ENCODE measurements around the gene MSANTD2. TPM values are rescaled to one million over a fixed set of nuclear protein-coding genes. Genes with fewer than 3 reads are reported as not detected.
A peak's percentile ranks its signal among the peaks of the same experiment; 100 is the strongest.
"Not testable (repeated sequence)": the region's sequence is repeated elsewhere in the genome, so short reads cannot be mapped to it uniquely, and the experiment has no call there.

The MSANTD2 gene
- total RNA-seq, 1 donor from 2014 or later, result 3.4 TPM

DNA sequence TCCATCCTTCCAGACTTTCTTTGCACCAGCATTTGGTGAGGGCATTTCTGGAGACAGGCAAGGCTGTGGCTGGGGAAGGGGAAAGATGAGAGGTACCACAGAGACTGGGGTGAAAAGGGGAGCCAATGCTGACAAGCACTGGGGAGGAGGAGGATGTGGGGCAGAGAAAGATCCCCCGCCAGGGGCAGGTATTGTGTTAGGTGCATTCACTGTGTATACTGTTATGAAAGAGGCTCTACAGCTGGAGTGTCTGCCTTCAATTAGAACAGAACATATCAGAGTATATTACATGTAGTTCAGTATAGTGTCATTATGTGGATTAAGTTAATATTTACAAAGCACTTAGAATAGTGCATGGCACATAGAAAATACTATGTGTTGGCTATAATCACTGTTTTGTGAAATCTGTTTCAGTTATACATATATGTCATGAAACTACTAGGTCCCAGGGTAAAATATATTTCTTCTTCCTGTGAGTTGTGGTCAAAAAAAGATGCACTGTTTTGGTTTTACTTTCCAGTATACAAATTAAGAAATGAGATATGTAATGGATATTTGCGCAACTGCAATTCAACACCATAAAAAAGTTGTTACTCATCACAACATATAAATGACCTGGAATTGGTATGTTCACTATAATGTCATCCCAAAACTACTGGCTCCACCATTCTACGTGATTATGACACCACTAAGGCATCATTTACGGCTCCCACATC is 8.4 kb downstream of the MSANTD2 start:
- intact Hi-C loops (cut with micrococcal nuclease), result loop anchor here (10.0 kb wide), 1 partner anchor 127 kb away; no protein-coding TSS in a partner anchor
- ATAC-seq (no peak), DNase-seq (no peak)

DNA sequence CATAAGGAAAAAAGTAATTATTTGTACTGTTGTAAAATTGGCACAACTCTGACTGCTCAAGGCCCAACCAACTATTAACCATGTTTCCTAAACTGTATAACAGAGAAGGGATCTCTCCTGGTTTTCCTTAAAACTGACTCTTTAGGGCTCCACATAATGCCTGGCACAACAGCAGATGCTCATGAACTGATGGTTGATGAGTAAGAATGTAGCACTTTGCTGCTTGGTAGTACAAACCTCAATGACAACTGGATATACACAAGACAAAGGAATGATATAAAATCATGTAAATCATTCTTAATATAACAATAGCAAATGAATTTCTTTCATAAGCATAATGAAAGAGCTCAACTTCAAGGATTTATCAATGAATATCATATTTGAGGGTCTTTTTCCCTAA is 11.7 kb downstream of the MSANTD2 start:
- intact Hi-C loops (cut with micrococcal nuclease), result no loop called here
- ATAC-seq, result no peak
- DNase-seq, result no peak

DNA sequence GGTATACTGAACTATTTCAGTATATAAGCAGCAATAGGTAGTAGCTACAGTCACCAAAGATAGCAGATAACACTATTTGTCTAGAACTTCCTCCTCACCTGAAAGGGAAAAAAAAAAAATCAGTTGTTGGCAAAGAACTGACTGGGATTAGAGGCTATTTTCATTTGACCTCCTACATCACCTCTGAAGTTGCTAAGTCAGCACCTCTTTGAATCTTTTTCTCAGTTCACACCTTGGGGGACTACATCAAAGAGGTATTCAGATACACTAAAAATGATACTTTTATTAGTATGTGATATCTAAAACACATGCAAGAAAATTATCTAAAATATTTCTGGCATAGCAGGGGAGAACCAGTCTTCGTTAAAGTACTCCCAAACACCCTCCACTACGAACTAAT is 16.2 kb downstream of the MSANTD2 start:
- no peak for DNase-seq
- ATAC-seq, result no peak
- intact Hi-C loops (cut with micrococcal nuclease), result no loop called here

DNA sequence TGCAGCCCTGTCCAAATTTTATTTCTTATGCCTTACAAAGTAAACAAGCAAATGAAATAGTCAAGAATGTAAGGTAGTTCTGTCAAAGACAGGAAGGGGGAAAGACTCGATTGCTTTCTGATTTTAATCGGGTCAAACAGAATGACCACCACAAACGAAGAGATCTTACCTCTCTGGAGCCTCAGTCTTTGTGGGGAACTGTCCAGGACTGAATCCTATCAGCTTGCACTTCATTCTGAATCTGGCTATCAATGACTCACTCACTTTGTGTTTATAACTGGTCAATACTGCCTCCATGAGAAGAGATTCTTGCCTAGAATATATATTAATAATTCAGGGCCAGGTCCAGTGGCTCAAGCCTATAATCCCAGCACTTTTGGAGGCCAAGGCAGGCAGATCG is 17.2 kb downstream of the MSANTD2 start:
- DNase-seq (no peak), ATAC-seq (no peak)
- intact Hi-C loops (cut with micrococcal nuclease), result no loop called here

DNA sequence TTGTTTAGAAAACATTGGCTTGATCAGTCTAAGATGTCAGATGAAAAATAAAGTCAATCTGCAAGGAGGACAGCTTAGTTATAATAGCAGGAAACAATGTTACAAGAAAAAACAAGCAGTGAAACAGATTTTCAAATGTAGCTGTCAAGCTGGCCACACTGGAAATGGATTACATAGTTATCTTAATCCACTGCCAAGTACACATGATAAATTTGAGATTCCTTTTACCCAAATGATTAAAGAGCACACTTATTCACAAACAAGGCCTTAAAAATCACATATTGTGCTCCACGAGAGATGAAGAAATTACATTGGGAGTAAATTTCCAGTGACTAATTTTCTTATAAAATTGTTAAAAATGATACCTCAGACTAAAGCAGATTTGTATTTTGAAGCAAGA is 20.6 kb downstream of the MSANTD2 start:
- ATAC-seq (no peak), DNase-seq (no peak)
- intact Hi-C loops (cut with micrococcal nuclease), result no loop called here

DNA sequence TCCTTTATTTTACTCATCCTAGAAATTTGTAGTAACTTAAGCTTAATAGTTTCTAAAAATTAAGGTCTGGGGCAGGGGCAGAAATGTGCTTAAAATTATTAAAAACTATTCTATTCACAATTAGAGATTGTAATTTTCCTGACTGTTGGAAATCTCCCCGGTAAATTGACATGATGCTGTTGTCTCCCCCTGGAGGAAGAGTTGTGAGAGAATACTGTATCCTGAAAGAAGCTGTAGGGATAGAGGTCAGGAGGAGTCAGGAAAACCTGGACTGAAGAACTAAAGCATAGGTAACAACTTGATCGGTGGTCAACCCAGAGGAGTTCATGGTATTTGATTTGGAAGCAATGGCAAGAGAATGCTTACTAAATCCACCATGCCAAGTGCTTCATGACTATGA is 21.9 kb downstream of the MSANTD2 start:
- intact Hi-C loops (cut with micrococcal nuclease), result no loop called here
- ATAC-seq (no peak), DNase-seq (no peak)

DNA sequence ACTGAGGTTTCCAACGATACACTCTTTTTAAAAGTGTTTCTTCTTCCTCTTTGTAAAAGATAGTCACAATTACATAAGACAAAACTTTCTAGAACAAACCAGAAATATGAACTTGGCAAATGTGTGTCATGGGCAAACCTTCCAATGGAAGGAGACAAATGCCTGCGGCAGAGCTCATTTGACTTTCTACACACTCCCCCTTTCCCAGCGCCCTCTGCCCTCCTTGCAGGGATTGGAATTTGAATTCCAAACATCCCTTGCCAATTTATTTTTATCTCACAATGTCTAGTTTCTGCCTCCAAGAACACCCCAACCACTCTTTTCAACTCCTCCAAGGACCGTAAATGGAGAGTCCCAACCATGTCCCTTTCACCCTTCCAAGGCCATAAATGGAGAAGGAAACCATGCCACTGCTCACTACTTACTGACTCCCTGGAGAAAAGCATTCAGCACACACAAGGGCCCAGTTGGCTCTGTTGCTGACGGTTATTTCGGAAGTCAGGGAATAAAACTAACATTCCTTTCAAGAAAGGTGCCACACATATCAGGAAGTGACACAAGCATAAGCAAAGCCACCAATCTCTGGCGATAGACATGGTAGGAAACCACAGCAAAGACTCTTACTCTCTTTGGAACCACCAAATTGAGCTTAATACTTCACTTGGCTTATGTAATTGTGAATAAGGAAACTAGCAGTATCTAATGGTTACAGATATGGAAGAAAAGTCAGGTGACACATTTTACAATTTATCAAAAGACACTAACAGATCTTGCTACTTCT is 23.2 kb downstream of the MSANTD2 start:
- intact Hi-C loops (cut with micrococcal nuclease), result no loop called here
- ATAC-seq (no peak), DNase-seq (no peak)

DNA sequence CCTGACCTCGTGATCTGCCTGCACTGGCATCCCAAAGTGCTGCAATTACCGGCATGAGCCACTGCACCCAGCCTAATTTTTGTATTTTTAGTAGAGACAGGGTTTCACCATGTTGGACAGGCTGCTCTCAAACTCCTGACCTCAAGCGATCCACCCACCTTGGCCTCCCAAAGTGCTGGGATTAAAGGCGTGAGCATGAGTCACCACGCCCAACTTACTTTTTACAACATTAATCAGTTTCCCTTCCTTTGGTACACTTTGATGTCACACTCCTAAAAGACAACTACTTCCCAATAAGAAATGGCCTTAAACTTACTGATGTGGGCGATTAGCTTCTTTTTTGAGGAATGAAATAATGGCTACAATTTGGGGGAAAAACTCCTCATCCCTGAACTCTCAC is 29.2 kb downstream of the MSANTD2 start:
- DNase-seq; intact Hi-C loops (cut with micrococcal nuclease); ATAC-seq: not testable (repeated sequence)

DNA sequence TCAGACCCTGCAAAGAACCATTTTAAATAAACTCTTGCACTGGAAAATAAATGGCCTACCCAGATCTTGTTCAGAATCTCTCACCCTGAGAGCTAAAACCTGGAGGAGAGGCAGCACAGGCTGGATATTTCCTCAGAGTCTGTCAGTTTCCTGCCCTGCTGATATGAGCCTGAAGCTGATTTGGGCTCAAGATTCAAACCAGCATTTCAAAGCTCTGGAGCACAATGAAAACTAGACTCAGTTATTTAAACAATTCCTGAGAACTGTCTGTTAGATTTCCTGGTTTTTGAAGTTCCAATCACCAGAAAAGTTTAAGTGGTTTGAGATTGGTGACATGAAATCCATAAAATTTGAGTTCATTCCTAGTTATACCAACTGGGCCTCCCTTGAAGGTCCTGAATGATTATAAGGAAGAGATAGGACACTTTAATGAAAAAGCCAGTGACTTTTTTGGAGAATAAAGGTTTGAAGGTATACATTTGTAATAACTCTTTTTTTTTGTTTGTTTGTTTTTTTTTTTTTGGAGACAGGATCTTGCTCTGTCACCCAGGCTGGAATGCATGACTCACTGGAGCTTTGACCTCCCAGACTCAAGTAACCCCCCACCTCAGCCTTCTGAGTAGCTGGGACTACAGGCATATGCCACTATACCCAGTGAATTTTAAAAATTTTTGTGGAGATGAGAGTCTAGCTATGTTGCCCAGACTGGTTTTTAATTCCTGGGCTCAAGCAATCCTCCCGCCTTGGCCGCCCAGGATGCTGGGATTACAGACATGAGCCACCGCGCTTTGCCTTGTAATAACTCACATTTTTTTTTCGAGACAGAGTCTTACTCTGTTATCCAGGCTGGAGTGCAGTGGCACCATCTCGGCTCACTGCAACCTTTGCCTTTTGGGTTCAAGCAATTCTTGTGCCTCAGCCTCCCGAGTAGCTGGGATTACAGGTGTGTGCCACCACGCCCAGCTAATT is 30.1 kb downstream of the MSANTD2 start:
- ATAC-seq (no peak), DNase-seq (no peak)
- intact Hi-C loops (cut with micrococcal nuclease), result loop anchor here (10.0 kb wide), 1 partner anchor 105 kb away; no protein-coding TSS in a partner anchor

DNA sequence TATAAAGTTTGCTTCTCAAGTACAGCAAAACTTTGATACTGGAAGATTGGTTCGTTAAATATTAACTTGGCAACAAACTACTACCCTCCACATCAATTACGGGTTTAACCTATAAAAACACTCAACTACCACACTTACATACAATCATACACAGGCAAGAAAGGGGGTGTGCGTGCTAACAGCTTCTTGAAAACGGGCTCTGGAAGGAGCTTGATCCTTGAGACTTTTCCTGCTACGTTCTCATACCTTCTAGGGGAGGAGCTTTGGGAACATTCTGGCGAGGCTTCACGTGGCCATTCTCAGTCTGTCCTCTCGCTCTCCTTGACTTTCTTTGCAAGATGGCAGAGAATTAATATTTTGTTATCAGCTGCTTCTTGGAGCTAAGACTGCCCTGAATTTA is 31.3 kb downstream of the MSANTD2 start:
- intact Hi-C loops (cut with micrococcal nuclease), result loop anchor here (10.0 kb wide), 1 partner anchor 104 kb away; no protein-coding TSS in a partner anchor
- DNase-seq (no peak), ATAC-seq (no peak)

DNA sequence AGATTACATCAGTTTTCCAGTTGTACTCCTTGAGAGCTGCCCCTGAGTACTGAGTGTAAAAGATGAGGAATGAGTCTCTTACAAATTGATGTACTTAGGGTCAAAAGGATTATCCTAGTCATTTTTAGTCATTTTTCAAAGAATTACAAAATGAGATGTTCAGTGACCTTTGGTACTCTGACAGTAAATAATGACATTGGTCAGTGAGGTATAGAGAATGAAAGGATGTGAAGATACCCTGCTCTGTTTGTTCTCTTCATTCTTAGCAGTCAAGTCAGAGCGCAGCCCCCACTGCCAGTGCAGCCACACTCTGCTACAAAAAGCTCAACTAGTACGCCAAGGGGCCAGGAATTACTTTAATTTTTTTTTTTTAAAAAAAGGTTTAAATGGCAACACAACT is 34.0 kb downstream of the MSANTD2 start:
- intact Hi-C loops (cut with micrococcal nuclease), result loop anchor here (10.0 kb wide), 1 partner anchor 101 kb away; no protein-coding TSS in a partner anchor
- ATAC-seq (no peak), DNase-seq (no peak)

DNA sequence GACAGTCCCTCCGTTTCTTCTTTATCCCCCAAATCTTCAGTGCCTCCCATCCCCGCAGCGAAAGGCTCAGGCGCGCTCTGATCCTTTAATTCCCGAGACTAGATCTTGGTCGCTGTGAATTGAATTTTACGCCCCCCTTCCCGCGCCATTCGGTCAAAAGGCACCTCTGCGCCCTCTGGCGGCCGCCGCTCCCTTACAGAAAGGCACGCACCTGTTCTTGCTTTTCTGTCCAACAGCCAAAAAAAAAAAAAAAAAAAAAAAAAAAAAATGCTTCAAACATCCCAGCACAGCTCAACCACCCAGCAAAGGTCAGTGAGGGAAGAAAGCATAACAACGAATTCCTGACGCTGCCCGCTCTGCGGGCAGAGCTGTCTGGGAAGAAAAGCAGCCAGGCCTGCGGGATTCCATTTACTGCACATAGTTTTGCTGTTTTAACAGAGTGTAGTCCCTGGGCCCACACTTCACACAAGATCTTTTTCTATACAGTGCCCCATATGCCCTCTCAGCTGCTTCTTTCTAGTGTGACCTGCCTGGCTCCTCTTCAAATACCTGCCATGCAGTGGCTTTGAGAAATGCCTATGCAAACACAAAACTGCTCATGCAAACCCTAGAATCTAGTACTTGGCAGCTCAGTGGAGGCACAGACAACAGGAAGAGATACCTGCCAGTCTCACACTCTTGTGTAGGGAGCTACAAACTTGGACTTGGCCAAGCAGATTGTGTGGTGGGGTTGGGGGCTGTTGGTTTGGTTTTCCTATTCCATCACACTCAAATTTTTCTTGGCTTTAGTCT is 36.9 kb downstream of the MSANTD2 start:
- peak; percentile 31 for ATAC-seq
- intact Hi-C loops (cut with micrococcal nuclease), result loop anchor here (10.0 kb wide), 1 partner anchor 99 kb away; no protein-coding TSS in a partner anchor
- peak; percentile 93 for DNase-seq

DNA sequence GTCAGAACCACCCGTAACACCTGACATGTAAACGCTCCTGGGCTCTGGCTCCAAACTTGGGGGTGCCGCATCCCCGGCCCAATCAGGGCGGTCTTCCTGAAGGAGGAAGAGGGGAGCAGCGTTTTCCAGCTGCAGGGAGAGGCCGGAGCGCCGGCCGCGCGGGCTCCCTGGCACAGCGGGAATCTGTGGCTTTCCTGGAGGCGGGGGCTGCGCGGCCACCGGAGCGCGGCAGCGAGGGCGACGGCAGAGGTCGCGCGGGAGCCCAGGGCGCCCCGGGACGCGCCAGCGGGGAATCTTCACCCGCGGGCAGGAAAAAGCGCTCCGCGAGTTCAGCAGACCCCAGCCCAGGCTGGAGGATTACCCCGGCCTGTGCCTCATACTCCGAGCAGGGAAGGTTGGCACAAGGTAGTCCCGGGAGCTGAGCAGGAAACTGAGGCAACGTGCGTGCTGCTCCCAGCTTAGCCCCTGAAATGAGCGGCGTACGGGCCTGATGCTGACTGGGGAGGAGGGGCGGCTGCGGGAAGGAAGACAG is 37.5 kb downstream of the MSANTD2 start:
- ATAC-seq (no peak), DNase-seq (no peak)
- intact Hi-C loops (cut with micrococcal nuclease), result loop anchor here (10.0 kb wide), 1 partner anchor 98 kb away; no protein-coding TSS in a partner anchor

DNA sequence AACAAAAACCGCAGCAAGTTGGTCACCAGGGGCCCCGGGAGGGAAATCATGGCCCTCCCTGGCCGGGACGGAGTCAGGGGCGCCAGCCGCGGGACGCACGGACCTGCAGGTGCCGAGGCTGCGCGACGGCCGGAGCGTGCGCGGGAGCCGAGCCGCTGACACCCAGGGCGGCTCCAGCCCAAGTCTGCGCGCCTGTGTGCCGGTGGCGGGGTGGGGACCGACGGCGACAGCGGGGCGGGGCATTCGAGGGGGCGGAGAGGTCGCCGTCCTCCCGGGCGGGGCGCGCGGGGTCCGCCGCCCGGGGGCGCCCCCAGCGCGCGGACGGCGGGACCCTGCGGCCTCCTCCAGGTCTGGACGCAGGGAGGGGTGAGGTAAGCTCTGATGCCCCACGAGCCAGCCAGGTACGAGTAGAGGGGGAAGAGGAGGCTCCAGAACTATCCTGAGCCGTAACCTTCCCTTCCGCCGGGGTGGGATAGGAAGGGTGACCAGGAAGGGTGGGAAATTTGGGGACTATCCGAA is 38.0 kb downstream of the MSANTD2 start, which contains the start of gene ESAM:
Gene ESAM, minus strand, starts transcription at position 186 of the 519 bp plus-strand sequence. Its CDS starts 136 bp downstream, at position 50.
- ATAC-seq (peak; percentile 56), DNase-seq (peak; percentile 74)
- intact Hi-C loops (cut with micrococcal nuclease), result loop anchor here (10.0 kb wide), 1 partner anchor 97 kb away; no protein-coding TSS in a partner anchor

DNA sequence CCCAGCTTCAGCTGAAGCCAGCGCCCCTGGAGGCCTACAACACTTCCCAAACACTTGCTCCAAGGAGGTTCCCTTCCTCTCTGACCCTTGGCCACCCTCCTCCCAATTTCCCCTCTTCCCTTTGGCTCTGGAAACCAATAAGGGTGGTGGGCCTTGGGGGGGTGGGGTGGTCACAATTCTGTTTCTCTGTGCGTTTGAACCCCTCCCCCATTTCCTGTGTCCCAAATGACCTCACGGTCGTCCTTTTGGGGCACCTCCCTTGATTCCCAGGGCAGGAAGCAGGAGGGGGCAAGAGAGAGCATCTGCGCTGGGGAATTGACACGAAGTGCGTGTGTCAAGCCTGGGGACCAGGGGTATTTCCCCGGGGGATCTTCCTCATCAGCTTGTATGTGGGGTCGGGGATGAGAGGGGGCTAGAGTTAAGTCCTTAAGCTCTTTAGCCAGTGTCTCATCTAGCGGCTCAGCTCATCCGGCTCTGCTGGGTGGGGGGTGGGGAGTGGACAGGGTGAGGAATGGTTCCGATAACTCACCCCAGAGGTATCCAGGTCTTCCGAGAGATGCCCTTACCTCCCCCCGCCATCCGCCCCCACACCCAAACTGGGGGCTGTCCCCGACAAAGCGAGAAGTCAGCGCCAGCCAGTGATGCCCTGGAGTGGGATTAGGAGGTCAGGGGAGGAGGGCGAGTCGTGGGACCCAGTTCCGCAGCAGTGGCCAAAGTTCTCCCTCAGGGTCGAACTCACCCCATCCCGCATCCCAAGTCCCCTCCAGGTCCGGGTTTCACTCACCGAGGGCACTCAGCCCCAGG is 38.7 kb downstream of the MSANTD2 start:
- no peak for DNase-seq
- ATAC-seq, result peak; percentile 18
- intact Hi-C loops (cut with micrococcal nuclease), result loop anchor here (10.0 kb wide), 1 partner anchor 97 kb away; no protein-coding TSS in a partner anchor

DNA sequence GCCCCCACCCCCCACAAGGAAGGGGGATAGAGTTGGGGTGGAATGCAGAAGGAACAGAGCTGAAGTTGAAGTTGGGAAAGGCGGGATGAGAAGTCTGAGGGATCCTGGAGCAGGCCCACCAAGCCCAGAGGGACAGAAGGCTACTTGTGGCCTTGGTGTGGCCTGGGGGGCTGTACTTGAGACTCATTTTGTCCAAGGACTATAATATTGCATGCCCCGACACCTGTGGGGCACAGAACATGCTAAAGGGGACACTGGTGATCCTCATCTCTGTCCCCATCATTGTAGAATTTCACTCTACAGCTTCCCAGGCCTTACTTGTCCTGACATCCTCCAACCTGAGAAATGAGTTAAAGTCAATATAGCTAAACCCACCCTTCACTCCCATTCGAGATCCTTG is 39.4 kb downstream of the MSANTD2 start:
- DNase-seq (no peak), ATAC-seq (no peak)
- intact Hi-C loops (cut with micrococcal nuclease), result loop anchor here (10.0 kb wide), 1 partner anchor 96 kb away; no protein-coding TSS in a partner anchor

DNA sequence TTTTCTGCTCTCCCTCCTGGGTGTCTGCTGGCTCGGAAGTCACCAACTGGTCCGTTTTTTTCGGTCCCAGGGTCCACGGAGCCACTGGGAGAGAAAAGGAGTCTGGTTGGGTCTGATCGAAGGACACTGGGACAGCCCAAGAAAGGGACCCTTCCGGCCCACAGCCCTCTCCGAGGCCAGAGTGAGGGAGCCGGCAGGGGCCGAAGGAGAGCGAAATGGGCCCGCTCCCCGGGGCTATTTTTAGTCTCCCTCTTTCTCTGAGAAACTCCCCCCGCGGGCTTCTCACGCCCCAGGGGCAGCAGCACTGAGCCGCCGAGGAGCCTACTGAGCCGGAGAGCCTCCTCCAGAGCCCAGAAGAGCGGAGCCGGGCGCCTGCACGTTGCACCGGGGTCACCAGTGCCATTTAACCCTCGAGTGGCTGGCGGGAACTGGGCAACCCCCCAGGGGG is 40.0 kb downstream of the MSANTD2 start:
- peak; percentile 65 for DNase-seq
- peak; percentile 22 for ATAC-seq
- intact Hi-C loops (cut with micrococcal nuclease), result loop anchor here (10.0 kb wide), 1 partner anchor 95 kb away; no protein-coding TSS in a partner anchor
